ENCODE data around the gene ZNF737. TPM values are rescaled to one million over a fixed set of nuclear protein-coding genes. Genes with fewer than 3 reads are reported as not detected.
"Not testable (repeated sequence)": the region's sequence is repeated elsewhere in the genome, so short reads cannot be mapped to it uniquely, and the experiment has no call there.

The ZNF737 gene
- 10 to 100 TPM; 11.0 to 11.7 TPM for total RNA-seq
- 28.2 TPM for polyA plus RNA-seq (2013, experiment 1 of 2)
- 17.9 TPM for polyA plus RNA-seq (2013, experiment 2 of 2)
- total RNA-seq = 10.3 to 116 (median 51.7) reads per million in 172 experiments

- Histone ChIP-seq H3K36me3 (ENCODE audit: insufficient read depth, low read length) (peaks cover 14% of the 10 kb centered on the region), H3K27ac (ENCODE audit: low read depth in 1 of 2, low read length in 2 of 2) (peak within 1 kb of the TSS; percentile 80 to 88), H3K9me3 (ENCODE audit: control insufficient read depth in 1 of 2, insufficient read depth in 1 of 2, low read length in 2 of 2) (peaks cover 35 to 39% of the 10 kb centered on the region in 2 experiments), H3K4me3 (ENCODE audit: low read length) (peak within 1 kb of the TSS; percentile 82), H3K4me1 (ENCODE audit: insufficient read depth, low read length) (peaks cover 10% of the 10 kb centered on the region), H3K27me3 (ENCODE audit: control insufficient read depth in 1 of 2, insufficient read depth in 2 of 2, low read length in 2 of 2) (no peaks in the 10 kb centered on the region)
- H3K4me1 Mint-ChIP-seq (ENCODE audit: low read depth) = peaks cover 29% of the 10 kb centered on the region
- peak; percentile 96 for ATAC-seq (ENCODE audit: poor library complexity)
- ChIA-PET CTCF (interaction anchor here (0.9 to 1.1 kb wide), 2 partner anchors 94 to 96 kb away, joined by 3 read pairs; partner anchors contain the start of gene ZNF626), POLR2A (interaction anchor here (0.6 to 2.7 kb wide), 37 partner anchors 9 to 1287 kb away, joined by 3 to 72 read pairs (median 7); partner anchors contain the start of genes ZNF100, ZNF101, ZNF14 and ZNF253)
- peaks cover 8% of the 10 kb centered on the region for H3K9me3 Mint-ChIP-seq
- no peaks in the 10 kb centered on the region for H3K27me3 Mint-ChIP-seq
- TF ChIP-seq CTCF (IDR thresholded peaks at IDR 0.05) = peak; percentile 30
- peak; percentile 86 to 97 (median 91) for DNase-seq
- peak within 1 kb of the TSS; percentile 98 for H3K27ac Mint-ChIP-seq
- H3K4me3 Mint-ChIP-seq = peak within 1 kb of the TSS; percentile 100
- H3K36me3 Mint-ChIP-seq (ENCODE audit: low read depth) = peaks cover 70% of the 10 kb centered on the region
- intact Hi-C loops (cut with DNase I, micrococcal nuclease) = loop anchor here (2.0 to 10.0 kb wide), 5 partner anchors 95 to 401 kb away; partner anchors contain the start of genes ZNF626 (in 2 of the 2), ZNF486 (in 1 of the 2) and ZNF66 (in 1 of the 2)
These were observed at the start of gene ZNF737 for GRCh38 chr19:20565321-20566018. TSS of gene ZNF737 (minus strand) at chr19:20565781. CDS start at chr19:20565640, 141 bp downstream.

- H3K27me3 Mint-ChIP-seq; H3K27ac Mint-ChIP-seq; H3K27ac ChIP-seq (ENCODE audit: low read depth in 1 of 2, low read length in 2 of 2); H3K4me1 Mint-ChIP-seq (ENCODE audit: low read depth); ATAC-seq (ENCODE audit: poor library complexity); H3K27me3 ChIP-seq (ENCODE audit: control insufficient read depth in 1 of 2, insufficient read depth in 2 of 2, low read length in 2 of 2); intact Hi-C loops (cut with DNase I, micrococcal nuclease); POLR2A ChIA-PET; H3K4me1 ChIP-seq (ENCODE audit: insufficient read depth, low read length); H3K4me3 ChIP-seq (ENCODE audit: low read length); CTCF ChIA-PET; DNase-seq; H3K36me3 ChIP-seq (ENCODE audit: insufficient read depth, low read length); H3K4me3 Mint-ChIP-seq: not testable (repeated sequence)
- Mint-ChIP-seq H3K36me3 (ENCODE audit: low read depth) (peaks cover 27% of the 10 kb centered on the region), H3K9me3 (peaks cover 11% of the 10 kb centered on the region)
- H3K9me3 ChIP-seq (ENCODE audit: control insufficient read depth in 1 of 2, insufficient read depth in 1 of 2, low read length in 2 of 2) = peaks cover 23 to 43% of the 10 kb centered on the region in 2 experiments
These were observed 49.4 kb upstream of the ZNF737 start for GRCh38 chr19:20614971-20615370.

- TF ChIP-seq CTCF (IDR thresholded peaks at IDR 0.05) = no peak
- intact Hi-C loops (cut with DNase I, micrococcal nuclease) = no loop called here
- Histone ChIP-seq H3K4me3 (ENCODE audit: low read length) (no peak overlapping the region), H3K4me1 (ENCODE audit: insufficient read depth, low read length) (no peaks in the 10 kb centered on the region), H3K36me3 (ENCODE audit: insufficient read depth, low read length) (no peaks in the 10 kb centered on the region), H3K9me3 (ENCODE audit: control insufficient read depth in 1 of 2, insufficient read depth in 1 of 2, low read length in 2 of 2) (peaks cover 29 to 41% of the 10 kb centered on the region in 2 experiments), H3K27me3 (ENCODE audit: control insufficient read depth in 1 of 2, insufficient read depth in 2 of 2, low read length in 2 of 2) (no peaks in the 10 kb centered on the region), H3K27ac (ENCODE audit: low read depth in 1 of 2, low read length in 2 of 2) (no peak overlapping the region)
- no peak overlapping the region for H3K27ac Mint-ChIP-seq
- H3K4me3 Mint-ChIP-seq = no peak overlapping the region
- DNase-seq (no peak), ATAC-seq (ENCODE audit: poor library complexity) (no peak)
- peaks cover 22% of the 10 kb centered on the region for H3K36me3 Mint-ChIP-seq (ENCODE audit: low read depth)
- H3K27me3 Mint-ChIP-seq = no peaks in the 10 kb centered on the region
- CTCF ChIA-PET = no interaction called here
- H3K9me3 Mint-ChIP-seq = peaks cover 11% of the 10 kb centered on the region
- POLR2A ChIA-PET = no interaction called here
- no peaks in the 10 kb centered on the region for H3K4me1 Mint-ChIP-seq (ENCODE audit: low read depth)
These were observed 47.2 kb upstream of the ZNF737 start for GRCh38 chr19:20612711-20613316.

Measured in CD4-positive, alpha-beta T cell (primary cell).